Liver (tissue), 9 donors: ENCODE data around the gene LAMP1. TPM values are rescaled to one million over a fixed set of nuclear protein-coding genes. Genes with fewer than 3 reads are reported as not detected.

Experiments used
- DNase-seq: peaks from one replicate; pipeline ENCODE4 v3.0.0-alpha.2; 2017; ENCODE audit warnings: low spot score
- H3K27ac ChIP-seq, 2 donors: one replicate each; pipeline ENCODE4 v1.7.0; 2013; ENCODE audit warnings: inconsistent platforms in 2 of 2, low read length in 2 of 2, control low read depth in 1 of 2, low read depth in 1 of 2, mild to moderate bottlenecking in 1 of 2
- H3K27me3 ChIP-seq, 4 donors: one replicate each; pipeline versions ENCODE4 v1.6.1 to v1.7.0; 2013; ENCODE audit warnings: low read length in 3 of 4, inconsistent platforms in 1 of 4, mild to moderate bottlenecking in 1 of 4, moderate library complexity in 1 of 4; ENCODE audit not compliant: control insufficient read depth in 4 of 4, insufficient read depth in 4 of 4
- H3K36me3 ChIP-seq, 4 donors: one replicate each; pipeline versions ENCODE4 v1.6.1 to v1.7.0; 2013; ENCODE audit warnings: low read length in 3 of 4, mild to moderate bottlenecking in 3 of 4, low read depth in 1 of 4, moderate library complexity in 1 of 4; ENCODE audit not compliant: control insufficient read depth in 4 of 4, insufficient read depth in 3 of 4
- H3K4me1 ChIP-seq, 4 donors: one replicate each; pipeline versions ENCODE4 v1.6.1 to v1.7.0; 2013; ENCODE audit warnings: low read length in 3 of 4, mild to moderate bottlenecking in 3 of 4, moderate library complexity in 1 of 4; ENCODE audit not compliant: control insufficient read depth in 4 of 4, insufficient read depth in 4 of 4
- H3K4me3 ChIP-seq, 3 donors: one replicate each; pipeline versions ENCODE4 v1.6.1 to v1.7.0; 2013; ENCODE audit warnings: low read length in 3 of 3, control low read depth in 1 of 3, low read depth in 1 of 3, mild to moderate bottlenecking in 1 of 3
- H3K9ac ChIP-seq, 2 donors: one replicate each; pipeline ENCODE4 v1.7.0; 2013; ENCODE audit warnings: low read length in 2 of 2, mild to moderate bottlenecking in 2 of 2, moderate library complexity in 2 of 2, control low read depth in 1 of 2, low read depth in 1 of 2
- H3K9me3 ChIP-seq, 4 donors: one replicate each; pipeline versions ENCODE4 v1.6.1 to v1.7.0; 2013; ENCODE audit warnings: low read length in 3 of 4; ENCODE audit not compliant: control insufficient read depth in 4 of 4
- EGR1 ChIP-seq, 2 donors: IDR thresholded peaks; 2 replicates each; pipeline ENCODE4 v1.6.1; 2016 to 2018; ENCODE audit warnings: antibody characterized with exemption in 2 of 2, low read depth in 2 of 2
- FOXA1 ChIP-seq: IDR thresholded peaks from 2 replicates; pipeline ENCODE4 v1.6.1; 2016; ENCODE audit warnings: antibody characterized with exemption
- FOXA2 ChIP-seq: IDR thresholded peaks from 2 replicates; pipeline ENCODE4 v1.6.1; 2016; ENCODE audit warnings: antibody characterized with exemption
- GABPA ChIP-seq, 2 donors: IDR thresholded peaks in 1 of 2; conservative IDR thresholded peaks in 1 of 2; 2 replicates each; pipeline ENCODE4 v1.6.1; 2016; ENCODE audit warnings: antibody characterized with exemption in 2 of 2, mild to moderate bottlenecking in 1 of 2, moderate library complexity in 1 of 2
- HNF4A ChIP-seq, 2 donors: conservative IDR thresholded peaks; 2 replicates each; pipeline ENCODE4 v1.6.1; 2016; ENCODE audit warnings: antibody characterized with exemption in 2 of 2, mild to moderate bottlenecking in 2 of 2
- HNF4G ChIP-seq: IDR thresholded peaks from 2 replicates; pipeline ENCODE4 v1.6.1; 2016; ENCODE audit warnings: antibody characterized with exemption
- JUND ChIP-seq, 2 donors: IDR thresholded peaks; 2 replicates each; pipeline ENCODE4 v1.6.1; 2016; ENCODE audit warnings: antibody characterized with exemption in 2 of 2
- NR2F2 ChIP-seq: IDR thresholded peaks from 2 replicates; pipeline ENCODE4 v1.6.1; 2016; ENCODE audit warnings: antibody characterized with exemption
- RAD21 ChIP-seq, 2 donors: IDR thresholded peaks; 2 replicates each; pipeline ENCODE4 v1.6.1; 2016; ENCODE audit warnings: antibody characterized with exemption in 2 of 2, mild to moderate bottlenecking in 2 of 2
- SP1 ChIP-seq: IDR thresholded peaks from 2 replicates; pipeline ENCODE4 v1.6.1; 2018; ENCODE audit warnings: antibody characterized with exemption, mild to moderate bottlenecking
- TAF1 ChIP-seq: conservative IDR thresholded peaks from 2 replicates; pipeline ENCODE4 v1.6.1; 2016; ENCODE audit warnings: antibody characterized with exemption, mild to moderate bottlenecking
- YY1 ChIP-seq: IDR thresholded peaks from 2 replicates; pipeline ENCODE4 v1.6.1; 2016; ENCODE audit warnings: antibody characterized with exemption, mild to moderate bottlenecking
- WGBS: extraction: QIAGEN DNeasy Blood & Tissue Kit; methylation state at CpG from one replicate; pipeline ENCODE4 v1.1.7; 2013; 5-methylcytosine and 5-hydroxymethylcytosine counted together
- polyA plus RNA-seq, 2 donors: library from polyadenylated mRNA; stranded (reverse) in 1 of 2; unstranded in 1 of 2; fragments of 200-250 nt in 1 of 2; fragments of >200 nt in 1 of 2; fragmentation: Nextera tagmentation in 1 of 2; extraction: Ambion mirVana in 1 of 2; gene quantifications; one replicate each; pipeline versions ENCODE4 v1.2.1 to v1.2.3, GENCODE V29; 2013 to 2015
- total RNA-seq, 2 donors: library from RNA; depleted of rRNA; stranded (reverse); fragments of >200 nt; gene quantifications; one replicate each; pipeline ENCODE4 v1.2.3, GENCODE V29; 2014
- TF ChIP-seq, protein P1 (sequence below): IDR thresholded peaks from 2 replicates; pipeline ENCODE4 v1.6.1; 2016; ENCODE audit warnings: antibody characterized with exemption
- TF ChIP-seq, protein P2 (sequence below): IDR thresholded peaks from 2 replicates; pipeline ENCODE4 v1.6.1; 2016; ENCODE audit warnings: antibody characterized with exemption
- TF ChIP-seq, protein P3 (sequence below): IDR thresholded peaks from 2 replicates; pipeline ENCODE4 v1.6.1; 2016; ENCODE audit warnings: antibody characterized with exemption, mild to moderate bottlenecking
- TF ChIP-seq, protein P4 (sequence below): IDR thresholded peaks from 2 replicates; pipeline ENCODE4 v1.6.1; 2016; ENCODE audit warnings: antibody characterized with exemption
- TF ChIP-seq, protein P5 (sequence below): fragments of 150-350 bp; IDR thresholded peaks from 2 replicates; pipeline ENCODE4 v1.5.1; 2017; ENCODE audit warnings: improper control_type of control experiment, low read depth, low read length; ENCODE audit not compliant: missing input control
- donor health status: healthy.
- donor health status: healthy.
- donor health status: healthy.
- donor health status: healthy.
- donor health status: healthy.

LAMP1 gene
- total and polyA plus RNA-seq, 4 donors: 24.4 to 160 (median 62.9) TPM

DNA sequence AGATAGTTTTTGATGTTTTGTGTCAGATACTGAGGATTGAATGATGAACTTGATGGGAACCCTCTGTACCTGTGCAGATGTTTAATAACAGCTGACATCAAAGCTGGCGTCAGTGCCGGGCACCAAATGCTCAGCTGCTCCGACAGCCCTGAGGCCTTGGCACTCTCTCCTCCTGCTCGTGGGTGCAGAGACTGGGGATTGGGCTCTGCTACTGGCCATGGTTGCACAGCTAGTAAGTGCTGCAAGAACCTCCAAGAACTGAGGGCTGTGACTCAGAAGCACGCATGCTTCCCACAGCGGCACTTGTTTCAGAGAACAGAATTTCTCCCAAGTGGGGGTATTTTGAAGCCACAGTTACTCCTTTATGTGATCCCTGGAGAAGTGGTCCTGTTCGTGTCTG lies 5.9 kb downstream of the LAMP1 start:
- H3K9me3 ChIP-seq: no peaks in the 10 kb centered on the region
- H3K4me3 ChIP-seq: no peak overlapping the region
- H3K27ac ChIP-seq: no peak overlapping the region
- TF ChIP-seq TAF1 (no peak), SP1 (no peak)
- H3K36me3 ChIP-seq: peaks cover 0 to 4% (median 1%) of the 10 kb centered on the region in 4 donors
- H3K27me3 ChIP-seq: no peaks in the 10 kb centered on the region
- H3K9ac ChIP-seq: no peak overlapping the region
- 92% methylated on average over 7 of the region's 7 CpGs for WGBS
- DNase-seq: no peak
- peaks cover 6 to 30% (median 20%) of the 10 kb centered on the region in 4 donors for H3K4me1 ChIP-seq

- peaks cover 4 to 19% (median 11%) of the 10 kb centered on the region in 4 donors for H3K4me1 ChIP-seq
- no peak overlapping the region for H3K27ac ChIP-seq
- no peak overlapping the region for H3K9ac ChIP-seq
- H3K4me3 ChIP-seq: no peak overlapping the region
- peaks cover 0 to 4% (median 1%) of the 10 kb centered on the region in 4 donors for H3K36me3 ChIP-seq
- no peak for DNase-seq
- no peaks in the 10 kb centered on the region for H3K27me3 ChIP-seq
- TF ChIP-seq TAF1 (no peak), RAD21 (IDR thresholded peaks at IDR 0.05) (no peak), FOXA2 (no peak), SP1 (no peak), EGR1 (IDR thresholded peaks at IDR 0.05; ENCODE audit: low read depth in 2 of 2) (no peak), HNF4A (conservative IDR thresholded peaks at IDR 0.05) (no peak), NR2F2 (no peak), JUND (IDR thresholded peaks at IDR 0.05) (no peak), GABPA (IDR thresholded peaks at IDR 0.05 in 1 of 2, conservative IDR thresholded peaks at IDR 0.05 in 1 of 2) (no peak), HNF4G (no peak), FOXA1 (no peak), YY1 (no peak)
- TF ChIP-seq, protein P1, sequence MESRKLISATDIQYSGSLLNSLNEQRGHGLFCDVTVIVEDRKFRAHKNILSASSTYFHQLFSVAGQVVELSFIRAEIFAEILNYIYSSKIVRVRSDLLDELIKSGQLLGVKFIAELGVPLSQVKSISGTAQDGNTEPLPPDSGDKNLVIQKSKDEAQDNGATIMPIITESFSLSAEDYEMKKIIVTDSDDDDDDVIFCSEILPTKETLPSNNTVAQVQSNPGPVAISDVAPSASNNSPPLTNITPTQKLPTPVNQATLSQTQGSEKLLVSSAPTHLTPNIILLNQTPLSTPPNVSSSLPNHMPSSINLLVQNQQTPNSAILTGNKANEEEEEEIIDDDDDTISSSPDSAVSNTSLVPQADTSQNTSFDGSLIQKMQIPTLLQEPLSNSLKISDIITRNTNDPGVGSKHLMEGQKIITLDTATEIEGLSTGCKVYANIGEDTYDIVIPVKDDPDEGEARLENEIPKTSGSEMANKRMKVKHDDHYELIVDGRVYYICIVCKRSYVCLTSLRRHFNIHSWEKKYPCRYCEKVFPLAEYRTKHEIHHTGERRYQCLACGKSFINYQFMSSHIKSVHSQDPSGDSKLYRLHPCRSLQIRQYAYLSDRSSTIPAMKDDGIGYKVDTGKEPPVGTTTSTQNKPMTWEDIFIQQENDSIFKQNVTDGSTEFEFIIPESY: no peak
- TF ChIP-seq, protein P2, sequence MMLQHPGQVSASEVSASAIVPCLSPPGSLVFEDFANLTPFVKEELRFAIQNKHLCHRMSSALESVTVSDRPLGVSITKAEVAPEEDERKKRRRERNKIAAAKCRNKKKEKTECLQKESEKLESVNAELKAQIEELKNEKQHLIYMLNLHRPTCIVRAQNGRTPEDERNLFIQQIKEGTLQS: no peak
- TF ChIP-seq, protein P3, sequence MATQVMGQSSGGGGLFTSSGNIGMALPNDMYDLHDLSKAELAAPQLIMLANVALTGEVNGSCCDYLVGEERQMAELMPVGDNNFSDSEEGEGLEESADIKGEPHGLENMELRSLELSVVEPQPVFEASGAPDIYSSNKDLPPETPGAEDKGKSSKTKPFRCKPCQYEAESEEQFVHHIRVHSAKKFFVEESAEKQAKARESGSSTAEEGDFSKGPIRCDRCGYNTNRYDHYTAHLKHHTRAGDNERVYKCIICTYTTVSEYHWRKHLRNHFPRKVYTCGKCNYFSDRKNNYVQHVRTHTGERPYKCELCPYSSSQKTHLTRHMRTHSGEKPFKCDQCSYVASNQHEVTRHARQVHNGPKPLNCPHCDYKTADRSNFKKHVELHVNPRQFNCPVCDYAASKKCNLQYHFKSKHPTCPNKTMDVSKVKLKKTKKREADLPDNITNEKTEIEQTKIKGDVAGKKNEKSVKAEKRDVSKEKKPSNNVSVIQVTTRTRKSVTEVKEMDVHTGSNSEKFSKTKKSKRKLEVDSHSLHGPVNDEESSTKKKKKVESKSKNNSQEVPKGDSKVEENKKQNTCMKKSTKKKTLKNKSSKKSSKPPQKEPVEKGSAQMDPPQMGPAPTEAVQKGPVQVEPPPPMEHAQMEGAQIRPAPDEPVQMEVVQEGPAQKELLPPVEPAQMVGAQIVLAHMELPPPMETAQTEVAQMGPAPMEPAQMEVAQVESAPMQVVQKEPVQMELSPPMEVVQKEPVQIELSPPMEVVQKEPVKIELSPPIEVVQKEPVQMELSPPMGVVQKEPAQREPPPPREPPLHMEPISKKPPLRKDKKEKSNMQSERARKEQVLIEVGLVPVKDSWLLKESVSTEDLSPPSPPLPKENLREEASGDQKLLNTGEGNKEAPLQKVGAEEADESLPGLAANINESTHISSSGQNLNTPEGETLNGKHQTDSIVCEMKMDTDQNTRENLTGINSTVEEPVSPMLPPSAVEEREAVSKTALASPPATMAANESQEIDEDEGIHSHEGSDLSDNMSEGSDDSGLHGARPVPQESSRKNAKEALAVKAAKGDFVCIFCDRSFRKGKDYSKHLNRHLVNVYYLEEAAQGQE: no peak
- TF ChIP-seq, protein P4, sequence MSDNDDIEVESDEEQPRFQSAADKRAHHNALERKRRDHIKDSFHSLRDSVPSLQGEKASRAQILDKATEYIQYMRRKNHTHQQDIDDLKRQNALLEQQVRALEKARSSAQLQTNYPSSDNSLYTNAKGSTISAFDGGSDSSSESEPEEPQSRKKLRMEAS: no peak
- TF ChIP-seq, protein P5, sequence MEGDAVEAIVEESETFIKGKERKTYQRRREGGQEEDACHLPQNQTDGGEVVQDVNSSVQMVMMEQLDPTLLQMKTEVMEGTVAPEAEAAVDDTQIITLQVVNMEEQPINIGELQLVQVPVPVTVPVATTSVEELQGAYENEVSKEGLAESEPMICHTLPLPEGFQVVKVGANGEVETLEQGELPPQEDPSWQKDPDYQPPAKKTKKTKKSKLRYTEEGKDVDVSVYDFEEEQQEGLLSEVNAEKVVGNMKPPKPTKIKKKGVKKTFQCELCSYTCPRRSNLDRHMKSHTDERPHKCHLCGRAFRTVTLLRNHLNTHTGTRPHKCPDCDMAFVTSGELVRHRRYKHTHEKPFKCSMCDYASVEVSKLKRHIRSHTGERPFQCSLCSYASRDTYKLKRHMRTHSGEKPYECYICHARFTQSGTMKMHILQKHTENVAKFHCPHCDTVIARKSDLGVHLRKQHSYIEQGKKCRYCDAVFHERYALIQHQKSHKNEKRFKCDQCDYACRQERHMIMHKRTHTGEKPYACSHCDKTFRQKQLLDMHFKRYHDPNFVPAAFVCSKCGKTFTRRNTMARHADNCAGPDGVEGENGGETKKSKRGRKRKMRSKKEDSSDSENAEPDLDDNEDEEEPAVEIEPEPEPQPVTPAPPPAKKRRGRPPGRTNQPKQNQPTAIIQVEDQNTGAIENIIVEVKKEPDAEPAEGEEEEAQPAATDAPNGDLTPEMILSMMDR: no peak
- H3K9me3 ChIP-seq: no peaks in the 10 kb centered on the region
- WGBS: 92% methylated on average over 7 of the region's 7 CpGs
These were observed 7.1 kb downstream of the LAMP1 start for GRCh38 chr13:113304121-113304520.
